BLaER1 (cell line): Measurements from ENCODE around the gene SPAG6.

Experiments
- H3K27ac ChIP-seq: shearing (Covaris generic); formaldehyde crosslinking; 2 replicates; pipeline ENCODE4 v1.8.1; 2022
- H3K27me3 ChIP-seq: shearing (Covaris generic); formaldehyde crosslinking; 2 replicates; pipeline ENCODE4 v1.8.1; 2022
- H3K36me3 ChIP-seq: shearing (Covaris generic); formaldehyde crosslinking; 2 replicates; pipeline ENCODE4 v1.8.1; 2022
- H3K4me1 ChIP-seq: shearing (Covaris generic); formaldehyde crosslinking; 2 replicates; pipeline ENCODE4 v1.8.1; 2022
- H3K4me2 ChIP-seq: shearing (Covaris generic); formaldehyde crosslinking; 2 replicates; pipeline ENCODE4 v1.8.1; 2022
- H3K4me3 ChIP-seq: shearing (Covaris generic); formaldehyde crosslinking; 2 replicates; pipeline ENCODE4 v1.8.1; 2022
- H3K9ac ChIP-seq: shearing (Covaris generic); formaldehyde crosslinking; 2 replicates; pipeline ENCODE4 v1.8.1; 2022
- H3K9me3 ChIP-seq: shearing (Covaris generic); formaldehyde crosslinking; 2 replicates; pipeline ENCODE4 v1.8.1; 2022
- H4K20me1 ChIP-seq: shearing (Covaris generic); formaldehyde crosslinking; 2 replicates; pipeline ENCODE4 v1.8.1; 2022
- Cebpa-rat ChIP-seq: shearing (Covaris generic); IDR thresholded peaks from 2 replicates; pipeline ENCODE4 v1.8.1; 2022

The SPAG6 gene

GRCh38 chr10:22321156-22321923 is 24.0 kb upstream of the SPAG6 start:
- Histone ChIP-seq H3K36me3 (no peaks in the 10 kb centered on the region; the same call in 1 of the 2 replicates), H3K9me3 (no peaks in the 10 kb centered on the region), H3K9ac (peak overlapping the region; percentile 97), H4K20me1 (peaks cover 81% of the 10 kb centered on the region), H3K4me3 (peak overlapping the region; percentile 75), H3K27me3 (peaks cover 95% of the 10 kb centered on the region), H3K27ac (peak overlapping the region; percentile 96), H3K4me2 (peak overlapping the region; percentile 67), H3K4me1 (no peaks in the 10 kb centered on the region)
- no peak for TF ChIP-seq Cebpa-rat

- peak overlapping the region; percentile 97 for H3K9ac ChIP-seq
- H3K27ac ChIP-seq: peak overlapping the region; percentile 96
- peaks cover 95% of the 10 kb centered on the region for H3K27me3 ChIP-seq
- peaks cover 79% of the 10 kb centered on the region for H4K20me1 ChIP-seq
- H3K36me3 ChIP-seq: no peaks in the 10 kb centered on the region; the same call in 1 of the 2 replicates
- H3K4me1 ChIP-seq: no peaks in the 10 kb centered on the region
- peak overlapping the region; percentile 55 for H3K4me2 ChIP-seq
- H3K4me3 ChIP-seq: peak overlapping the region; percentile 75
- no peaks in the 10 kb centered on the region for H3K9me3 ChIP-seq
- no peak for TF ChIP-seq Cebpa-rat
These were observed 23.2 kb upstream of the SPAG6 start for GRCh38 chr10:22321924-22322640.

GRCh38 chr10:22322641-22323160 is 22.6 kb upstream of the SPAG6 start:
- peak overlapping the region; percentile 96 for H3K27ac ChIP-seq
- H3K4me2 ChIP-seq: peak overlapping the region; percentile 55
- no peaks in the 10 kb centered on the region; the same call in 1 of the 2 replicates for H3K36me3 ChIP-seq
- peak overlapping the region; percentile 97 for H3K9ac ChIP-seq
- H3K27me3 ChIP-seq: peaks cover 95% of the 10 kb centered on the region
- H3K9me3 ChIP-seq: no peaks in the 10 kb centered on the region
- H4K20me1 ChIP-seq: peaks cover 75% of the 10 kb centered on the region
- TF ChIP-seq Cebpa-rat: no peak
- no peaks in the 10 kb centered on the region for H3K4me1 ChIP-seq
- H3K4me3 ChIP-seq: peak overlapping the region; percentile 75

- H3K36me3 ChIP-seq: no peaks in the 10 kb centered on the region; the same call in 1 of the 2 replicates
- no peak for TF ChIP-seq Cebpa-rat
- peak overlapping the region; percentile 96 for H3K27ac ChIP-seq
- H3K9ac ChIP-seq: peak overlapping the region; percentile 97
- H3K4me1 ChIP-seq: no peaks in the 10 kb centered on the region
- H3K9me3 ChIP-seq: no peaks in the 10 kb centered on the region
- H3K27me3 ChIP-seq: peaks cover 88% of the 10 kb centered on the region
- peak overlapping the region; percentile 75 for H3K4me3 ChIP-seq
- peak overlapping the region; percentile 55 for H3K4me2 ChIP-seq
- H4K20me1 ChIP-seq: peaks cover 65% of the 10 kb centered on the region
These were observed 21.6 kb upstream of the SPAG6 start for GRCh38 chr10:22323538-22324305.

GRCh38 chr10:22324413-22324812 is 20.9 kb upstream of the SPAG6 start:
- peak overlapping the region; percentile 97 for H3K9ac ChIP-seq
- peaks cover 60% of the 10 kb centered on the region for H4K20me1 ChIP-seq
- no peaks in the 10 kb centered on the region for H3K9me3 ChIP-seq
- no peak for TF ChIP-seq Cebpa-rat
- H3K36me3 ChIP-seq: peaks cover 4% of the 10 kb centered on the region; the same call in 1 of the 2 replicates
- peaks cover 87% of the 10 kb centered on the region for H3K27me3 ChIP-seq
- peak overlapping the region; percentile 96 for H3K27ac ChIP-seq
- H3K4me2 ChIP-seq: peak overlapping the region; percentile 55
- H3K4me3 ChIP-seq: peak overlapping the region; percentile 75
- no peaks in the 10 kb centered on the region for H3K4me1 ChIP-seq

- no peak for TF ChIP-seq Cebpa-rat
- Histone ChIP-seq H3K9me3 (no peaks in the 10 kb centered on the region), H3K27ac (peak overlapping the region; percentile 96), H3K4me3 (peak overlapping the region; percentile 75), H3K9ac (peak overlapping the region; percentile 97), H3K4me1 (no peaks in the 10 kb centered on the region), H3K27me3 (peaks cover 87% of the 10 kb centered on the region), H4K20me1 (peaks cover 56% of the 10 kb centered on the region), H3K36me3 (peaks cover 9% of the 10 kb centered on the region; the same call in 1 of the 2 replicates), H3K4me2 (peak overlapping the region; percentile 55)
These were observed 20.4 kb upstream of the SPAG6 start for GRCh38 chr10:22324893-22325271.

GRCh38 chr10:22325272-22326144 is 19.8 kb upstream of the SPAG6 start:
- Histone ChIP-seq H3K4me2 (peak overlapping the region; percentile 59), H3K27me3 (peaks cover 86% of the 10 kb centered on the region), H3K4me3 (peak overlapping the region; percentile 77), H3K9ac (peak overlapping the region; percentile 97), H3K27ac (peak overlapping the region; percentile 98), H4K20me1 (peaks cover 49% of the 10 kb centered on the region), H3K4me1 (no peaks in the 10 kb centered on the region), H3K36me3 (peaks cover 10% of the 10 kb centered on the region; the same call in 1 of the 2 replicates), H3K9me3 (no peaks in the 10 kb centered on the region)
- TF ChIP-seq Cebpa-rat: no peak

GRCh38 chr10:22326145-22326702 is 19.1 kb upstream of the SPAG6 start:
- no peaks in the 10 kb centered on the region for H3K9me3 ChIP-seq
- TF ChIP-seq Cebpa-rat: no peak
- H3K9ac ChIP-seq: peak overlapping the region; percentile 85
- H3K4me3 ChIP-seq: peak overlapping the region; percentile 77
- H3K27ac ChIP-seq: peak overlapping the region; percentile 98
- peaks cover 48% of the 10 kb centered on the region for H4K20me1 ChIP-seq
- no peaks in the 10 kb centered on the region for H3K4me1 ChIP-seq
- H3K36me3 ChIP-seq: peaks cover 10% of the 10 kb centered on the region; the same call in 1 of the 2 replicates
- peaks cover 86% of the 10 kb centered on the region for H3K27me3 ChIP-seq
- H3K4me2 ChIP-seq: peak overlapping the region; percentile 59
